Ascending aorta (tissue), 2 donors: ENCODE data around the gene ERCC6L2. TPM values are rescaled to one million over a fixed set of nuclear protein-coding genes. Genes with fewer than 3 reads are reported as not detected.

Experiments used
- DNase-seq, 2 donors: peaks; one replicate each; pipeline ENCODE4 v3.0.0-alpha.2; 2019; ENCODE audit warnings: low spot score in 2 of 2
- H3K27ac ChIP-seq, 2 donors: fragments of 200-600 bp; sonication (generic); one replicate each; pipeline ENCODE4 v1.5.1; 2016 to 2017; ENCODE audit warnings: mild to moderate bottlenecking in 1 of 2
- H3K27me3 ChIP-seq: fragments of 200-600 bp; sonication (generic); one replicate; pipeline ENCODE4 v1.5.1; 2017
- H3K36me3 ChIP-seq, 2 donors: fragments of 200-600 bp; sonication (generic); one replicate each; pipeline ENCODE4 v1.5.1; 2016
- H3K4me1 ChIP-seq, 2 donors: fragments of 200-600 bp; sonication (generic); one replicate each; pipeline ENCODE4 v1.5.1; 2016 to 2017; ENCODE audit warnings: mild to moderate bottlenecking in 1 of 2
- H3K4me3 ChIP-seq, 2 donors: fragments of 200-600 bp; sonication (generic); one replicate each; pipeline ENCODE4 v1.5.1; 2016 to 2017; ENCODE audit warnings: mild to moderate bottlenecking in 1 of 2
- H3K9me3 ChIP-seq, 2 donors: fragments of 200-600 bp; sonication (generic); one replicate each; pipeline ENCODE4 v1.5.1; 2016
- CTCF ChIP-seq, 3 experiments: fragments of 200-600 bp in 2 of 3; fragments of 450-650 bp in 1 of 3; sonication (generic) in 2 of 3; IDR thresholded peaks; one replicate each; pipeline ENCODE4 v1.5.1; 2016 to 2019; ENCODE audit warnings: antibody characterized with exemption in 3 of 3, mild to moderate bottlenecking in 1 of 3, moderate library complexity in 1 of 3
- intact Hi-C: fragments of 100-400 bp; cut with DNase I; formaldehyde crosslinking; loops from one replicate; pipeline ENCODE4 v1.15.1; 2023
- total RNA-seq: library from RNA; depleted of rRNA; stranded (reverse); fragments of >200 nt; gene quantifications from one replicate; pipeline ENCODE4 v1.1.0, GENCODE V29; 2016

The ERCC6L2 gene
- total RNA-seq, 1 donor from 2014 or later = 22.9 TPM

- Histone ChIP-seq H3K36me3 (no peaks in the 10 kb centered on the region), H3K4me1 (no peaks in the 10 kb centered on the region), H3K27me3 (no peaks in the 10 kb centered on the region), H3K9me3 (peaks cover 7 to 32% of the 10 kb centered on the region in 2 donors), H3K4me3 (no peak overlapping the region), H3K27ac (no peak overlapping the region)
- TF ChIP-seq CTCF (IDR thresholded peaks at IDR 0.05) = no peak
- intact Hi-C loops = no loop called here
- no peak for DNase-seq
Measured at GRCh38 chr9:95864852-95865580, 10.5 kb upstream of the ERCC6L2 start.

DNA sequence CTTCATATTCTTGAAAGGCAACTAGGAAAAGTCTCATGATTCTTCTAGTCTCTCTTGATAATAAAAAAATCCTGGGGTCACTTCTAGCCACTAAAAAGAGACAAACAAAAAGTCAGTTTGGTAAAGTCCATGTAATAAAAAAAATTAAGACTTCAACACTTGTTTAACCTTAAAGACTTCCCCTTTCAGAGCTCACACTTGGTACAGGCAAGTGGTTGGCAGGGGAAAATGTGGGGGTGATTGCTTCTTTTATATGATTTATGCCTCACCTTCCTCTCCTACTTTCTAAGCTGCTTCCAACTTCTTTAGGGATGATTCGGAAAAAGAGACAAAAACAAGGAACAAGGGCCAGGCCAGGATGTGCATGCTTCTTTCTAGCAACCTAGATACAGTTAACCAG lies 5.1 kb upstream of the ERCC6L2 start:
- TF ChIP-seq CTCF (IDR thresholded peaks at IDR 0.05) = no peak
- DNase-seq = no peak
- Histone ChIP-seq H3K4me1 (peaks cover 3% of the 10 kb centered on the region in 2 donors), H3K9me3 (peaks cover 0 to 25% of the 10 kb centered on the region in 2 donors), H3K27ac (no peak overlapping the region), H3K27me3 (no peaks in the 10 kb centered on the region), H3K36me3 (peaks cover 0 to 3% of the 10 kb centered on the region in 2 donors), H3K4me3 (no peak overlapping the region)
- intact Hi-C loops = no loop called here

DNA sequence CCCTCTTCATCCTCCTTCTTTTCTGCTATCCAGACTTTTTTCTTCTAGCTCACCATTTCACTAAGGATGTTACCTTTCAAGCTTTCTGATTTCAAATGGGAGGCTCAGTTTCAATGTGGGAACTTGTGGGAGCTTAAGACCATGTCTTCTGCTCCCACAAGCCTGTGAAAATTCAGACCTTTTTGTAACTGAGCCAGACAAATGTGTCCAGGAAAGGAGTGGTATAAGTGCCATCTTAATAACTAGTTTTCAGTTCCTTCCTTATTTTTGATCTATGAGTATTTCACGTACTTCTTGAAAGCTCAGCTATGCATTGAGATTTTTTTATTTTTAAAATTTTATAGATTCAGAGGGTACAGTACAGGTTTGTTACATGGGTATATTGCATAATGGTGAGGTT lies 4.6 kb upstream of the ERCC6L2 start:
- Histone ChIP-seq H3K9me3 (peaks cover 0 to 25% of the 10 kb centered on the region in 2 donors), H3K4me1 (peaks cover 3% of the 10 kb centered on the region in 2 donors), H3K27me3 (no peaks in the 10 kb centered on the region), H3K36me3 (peaks cover 0 to 3% of the 10 kb centered on the region in 2 donors), H3K4me3 (no peak overlapping the region), H3K27ac (no peak overlapping the region)
- TF ChIP-seq CTCF (IDR thresholded peaks at IDR 0.05) = no peak
- intact Hi-C loops = no loop called here
- no peak for DNase-seq

- peaks cover 3% of the 10 kb centered on the region in 2 donors for H3K4me1 ChIP-seq
- no peak for TF ChIP-seq CTCF (IDR thresholded peaks at IDR 0.05)
- H3K4me3 ChIP-seq = no peak overlapping the region
- H3K9me3 ChIP-seq = peaks cover 0 to 11% of the 10 kb centered on the region in 2 donors
- no peaks in the 10 kb centered on the region for H3K27me3 ChIP-seq
- intact Hi-C loops = loop anchor here (2.0 kb wide), 1 partner anchor 344 kb away; no protein-coding TSS in a partner anchor
- H3K36me3 ChIP-seq = peaks cover 0 to 3% of the 10 kb centered on the region in 2 donors
- no peak for DNase-seq
- H3K27ac ChIP-seq = no peak overlapping the region
Measured at GRCh38 chr9:95874303-95874988, 1.0 kb upstream of the ERCC6L2 start.

- no peaks in the 10 kb centered on the region for H3K27me3 ChIP-seq
- H3K36me3 ChIP-seq = peaks cover 0 to 3% of the 10 kb centered on the region in 2 donors
- intact Hi-C loops = loop anchor here (1.0 to 5.0 kb wide), 5 partner anchors 83 to 365 kb away; no protein-coding TSS in a partner anchor
- H3K27ac ChIP-seq = no peak overlapping the region
- H3K4me3 ChIP-seq = no peak overlapping the region
- H3K4me1 ChIP-seq = peaks cover 3% of the 10 kb centered on the region in 2 donors
- DNase-seq = peak; percentile 11 to 73
- TF ChIP-seq CTCF (IDR thresholded peaks at IDR 0.05) = no peak
- peaks cover 0 to 10% of the 10 kb centered on the region in 2 donors for H3K9me3 ChIP-seq
Measured at GRCh38 chr9:95874989-95875304, 544 bp upstream of the ERCC6L2 start.
